ENCODE results near the gene PERP.
"Not testable (repeated sequence)": the region's sequence is repeated elsewhere in the genome, so short reads cannot be mapped to it uniquely, and the experiment has no call there.

Gene PERP

GRCh38 chr6:138105446-138105845 lies 1.8 kb downstream of the PERP start:
- DNase-seq (ENCODE audit: low read depth, low spot score): no peak

- no peak for DNase-seq (ENCODE audit: low read depth, low spot score)
Observed at GRCh38 chr6:138104618-138105213, 2.5 kb downstream of the PERP start.

- DNase-seq (ENCODE audit: low read depth, low spot score): no peak
Observed at GRCh38 chr6:138103871-138104270, 3.3 kb downstream of the PERP start.

- no peak for DNase-seq (ENCODE audit: low read depth, low spot score)
Observed at GRCh38 chr6:138101946-138102731, 5.1 kb downstream of the PERP start.

GRCh38 chr6:138099832-138100231 lies 7.4 kb downstream of the PERP start:
- DNase-seq (ENCODE audit: low read depth, low spot score): no peak

- no peak for DNase-seq (ENCODE audit: low read depth, low spot score)
Observed at GRCh38 chr6:138098306-138098705, 8.9 kb downstream of the PERP start.

GRCh38 chr6:138094260-138094659 lies 13.0 kb downstream of the PERP start:
- DNase-seq (ENCODE audit: low read depth, low spot score): no peak

- no peak for DNase-seq (ENCODE audit: low read depth, low spot score)
Observed at GRCh38 chr6:138093632-138094031, 13.6 kb downstream of the PERP start.

GRCh38 chr6:138092686-138093085 lies 14.5 kb downstream of the PERP start:
- DNase-seq (ENCODE audit: low read depth, low spot score): no peak

- no peak for DNase-seq (ENCODE audit: low read depth, low spot score)
Observed at GRCh38 chr6:138089325-138089724, 17.9 kb downstream of the PERP start.

- no peak for DNase-seq (ENCODE audit: low read depth, low spot score)
Observed at GRCh38 chr6:138088326-138088762, 18.9 kb downstream of the PERP start.

- no peak for DNase-seq (ENCODE audit: low read depth, low spot score)
Observed at GRCh38 chr6:138087593-138088325, 19.5 kb downstream of the PERP start.

- no peak for DNase-seq (ENCODE audit: low read depth, low spot score)
Observed at GRCh38 chr6:138086573-138087196, 20.5 kb downstream of the PERP start.

- DNase-seq (ENCODE audit: low read depth, low spot score): no peak
Observed at GRCh38 chr6:138085839-138086222, 21.4 kb downstream of the PERP start.

- DNase-seq (ENCODE audit: low read depth, low spot score): no peak
Observed at GRCh38 chr6:138084904-138085838, 22.0 kb downstream of the PERP start.

GRCh38 chr6:138082232-138082631 lies 25.0 kb downstream of the PERP start:
- DNase-seq (ENCODE audit: low read depth, low spot score): no peak

- DNase-seq (ENCODE audit: low read depth, low spot score): not testable (repeated sequence)
Observed at GRCh38 chr6:138079556-138079955, 27.7 kb downstream of the PERP start.

GRCh38 chr6:138078491-138078890 lies 28.7 kb downstream of the PERP start:
- DNase-seq (ENCODE audit: low read depth, low spot score): no peak

- DNase-seq (ENCODE audit: low read depth, low spot score): no peak
Observed at GRCh38 chr6:138073264-138073663, 34.0 kb downstream of the PERP start.

GRCh38 chr6:138063726-138064125 lies 43.5 kb downstream of the PERP start:
- DNase-seq (ENCODE audit: low read depth, low spot score): no peak

GRCh38 chr6:138054982-138055381 lies 52.2 kb downstream of the PERP start:
- no peak for DNase-seq (ENCODE audit: low read depth, low spot score)
